HG03039 (cell line): ENCODE results near the gene BAIAP2.
"Not testable (repeated sequence)": the region's sequence is repeated elsewhere in the genome, so short reads cannot be mapped to it uniquely, and the experiment has no call there.

Source experiments
- ATAC-seq: cut with Tn5 transposase; IDR thresholded peaks from one replicate; pipeline ENCODE4 v1.9.1; 2021; ENCODE audit warnings: mild to moderate bottlenecking, moderate library complexity; ENCODE audit not compliant: unreplicated experiment

BAIAP2 gene

DNA sequence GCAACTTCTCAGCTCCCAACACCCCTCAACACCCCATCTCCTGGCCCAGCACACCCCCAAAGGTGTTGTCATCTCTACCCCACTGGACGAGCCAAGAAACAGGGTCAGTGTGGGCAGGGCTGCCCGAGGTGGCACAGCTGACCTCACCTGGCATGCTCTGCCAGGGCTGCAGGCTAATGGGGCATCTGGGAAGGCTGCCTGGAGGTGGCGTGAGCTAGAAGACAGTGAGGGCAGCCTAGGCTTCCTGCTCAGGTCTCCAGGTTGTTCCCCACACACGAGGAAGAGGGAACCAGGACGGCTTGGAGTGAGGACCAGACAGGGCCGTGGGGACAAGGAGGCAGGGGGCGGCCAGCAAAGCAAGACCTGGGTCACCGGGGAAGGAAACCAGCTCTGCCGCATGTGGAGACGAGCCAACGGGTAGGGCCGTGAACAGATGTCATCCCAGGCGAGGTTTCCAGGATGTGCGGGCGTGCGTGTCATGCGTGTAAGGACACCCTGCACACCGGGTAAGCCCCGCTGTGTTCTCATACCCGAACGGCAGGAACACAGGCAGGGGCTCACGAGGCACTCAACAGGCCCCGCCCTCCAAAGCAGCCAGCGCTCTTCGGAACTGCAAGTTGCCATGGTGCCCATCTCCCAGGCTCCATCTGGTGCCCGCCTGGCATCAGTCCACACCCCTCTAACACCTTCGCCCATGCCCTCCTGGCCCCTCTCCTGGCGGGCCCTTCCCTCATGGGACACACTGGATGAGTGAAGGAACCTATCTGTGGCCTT, 100.7 kb downstream of the BAIAP2 start:
- ATAC-seq: no peak

DNA sequence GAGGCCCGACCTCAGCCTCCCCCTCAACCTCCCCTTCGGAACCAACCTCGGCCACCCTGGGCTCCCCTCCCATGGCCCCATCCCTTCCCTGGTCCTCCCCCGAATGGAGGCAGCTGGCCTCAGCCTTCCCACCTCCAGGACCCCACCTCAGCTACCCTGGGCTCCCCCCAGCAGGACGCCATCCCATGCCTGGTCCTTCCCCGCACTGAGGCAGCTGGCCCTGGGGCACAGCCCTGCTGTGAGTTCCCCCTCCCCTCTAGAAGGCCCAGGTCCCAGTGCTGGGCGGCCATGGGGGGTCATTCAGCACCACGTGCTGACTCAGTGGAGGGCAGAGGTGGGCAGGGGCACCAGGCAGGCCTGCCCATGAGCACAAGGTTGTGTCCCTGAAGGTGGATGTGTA, 101.4 kb downstream of the BAIAP2 start:
- ATAC-seq: no peak

DNA sequence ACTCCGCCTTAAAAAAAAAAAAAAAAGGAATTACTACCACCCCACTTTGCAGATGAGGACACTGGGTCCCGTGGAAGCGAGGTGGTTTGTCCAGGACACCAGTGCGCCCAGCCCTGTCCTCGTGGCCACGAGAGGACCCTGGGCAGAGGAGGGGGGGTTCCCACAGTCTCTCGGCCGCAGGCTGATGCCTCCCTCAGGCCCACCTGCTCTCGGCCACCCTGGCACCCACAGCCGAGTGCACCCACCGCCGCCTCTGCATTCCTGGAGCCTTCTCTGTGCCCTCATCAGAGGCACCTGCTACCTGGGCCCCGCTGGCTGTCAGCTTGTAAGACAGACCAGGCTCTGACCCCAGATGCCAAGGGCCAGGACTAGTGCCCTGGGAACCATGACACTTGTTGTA, 102.3 kb downstream of the BAIAP2 start:
- ATAC-seq: no peak

DNA sequence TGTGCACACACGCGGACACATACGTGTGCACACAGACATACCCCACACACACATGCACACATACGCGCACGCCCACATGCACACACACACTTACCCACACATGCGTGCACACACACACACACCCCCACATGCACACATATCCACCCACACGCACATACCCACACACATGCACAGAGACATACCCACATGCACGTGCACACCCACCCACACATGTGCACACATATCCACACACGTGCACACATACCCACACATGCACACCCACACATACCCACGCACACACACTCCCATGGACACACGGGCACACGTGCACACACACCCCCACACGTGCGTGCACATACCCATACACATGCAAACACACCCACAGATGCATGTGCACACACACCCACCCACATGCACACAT, 103.1 kb downstream of the BAIAP2 start:
- no peak for ATAC-seq

DNA sequence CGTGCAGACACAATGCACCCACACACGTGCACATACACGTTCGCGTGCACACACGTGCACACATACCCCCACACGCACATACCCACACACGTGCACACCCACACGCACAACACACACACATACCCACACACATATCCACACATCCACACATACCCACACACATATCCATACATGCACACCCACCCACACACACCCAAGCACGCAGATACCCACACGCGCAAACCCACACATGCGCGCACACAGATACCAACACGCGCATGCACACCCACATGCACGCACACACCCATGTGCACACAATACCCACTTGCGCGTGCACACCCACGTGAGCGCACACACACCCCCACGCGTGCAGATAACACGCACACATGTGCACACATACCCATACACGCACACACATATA, 103.5 kb downstream of the BAIAP2 start:
- no peak for ATAC-seq

DNA sequence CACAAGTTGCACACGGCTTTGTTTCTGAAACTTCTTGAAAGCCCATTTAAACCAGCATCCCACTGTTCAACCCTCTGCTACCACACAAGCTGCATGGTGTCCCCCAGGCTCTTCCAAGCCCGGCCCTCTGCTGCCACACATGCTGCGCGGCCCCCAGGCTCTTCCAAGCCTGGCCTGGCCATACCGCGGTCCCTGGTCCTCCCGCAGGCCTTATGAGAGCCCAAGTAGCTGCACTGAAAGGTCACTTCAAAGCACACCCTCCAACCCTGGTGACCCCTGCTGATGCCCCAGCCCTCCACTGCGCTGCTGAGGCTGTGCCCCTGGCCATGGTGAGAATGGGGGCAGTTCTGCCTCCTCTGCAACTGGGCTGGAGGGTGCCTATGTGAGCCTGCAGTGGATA, 104.5 kb downstream of the BAIAP2 start:
- no peak for ATAC-seq

DNA sequence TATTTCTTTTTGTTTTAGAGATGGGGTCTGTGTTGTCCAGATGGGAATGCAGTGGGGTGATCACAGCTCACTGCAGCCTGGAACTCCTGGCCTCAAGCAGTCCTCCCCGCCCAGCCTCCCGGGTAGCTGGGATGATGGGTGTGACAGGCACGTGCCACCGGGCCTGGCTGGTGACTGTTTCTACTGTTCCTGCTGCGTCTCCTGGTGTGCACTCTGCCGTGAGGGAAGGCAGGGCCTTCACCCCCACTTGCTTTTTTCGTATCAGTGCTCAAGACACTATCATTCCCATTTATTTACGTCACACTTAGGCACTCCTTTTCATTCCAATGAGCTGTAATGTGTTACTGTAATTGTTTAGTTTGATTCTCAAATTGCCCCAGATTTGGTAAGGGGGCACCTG, 105.1 kb downstream of the BAIAP2 start:
- no peak for ATAC-seq

DNA sequence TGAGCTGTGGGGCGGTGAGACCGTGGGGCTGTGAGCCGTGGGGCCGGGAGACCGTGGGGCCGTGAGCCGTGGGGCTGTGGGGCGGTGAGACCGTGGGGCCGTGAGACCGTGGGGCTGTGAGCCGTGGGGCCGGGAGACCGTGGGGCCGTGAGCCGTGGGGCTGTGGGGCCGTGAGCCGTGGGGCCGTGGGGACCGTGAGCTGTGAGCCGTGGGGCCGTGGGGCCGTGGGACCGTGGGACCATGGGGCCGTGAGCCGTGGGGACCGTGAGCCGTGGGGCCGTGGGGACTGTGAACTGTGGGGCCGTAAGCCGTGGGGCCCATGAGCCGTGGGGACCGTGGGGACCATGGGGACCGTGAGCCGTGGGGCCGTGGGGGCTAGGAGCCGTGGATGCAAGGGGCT, 105.7 kb downstream of the BAIAP2 start:
- no peak for ATAC-seq

DNA sequence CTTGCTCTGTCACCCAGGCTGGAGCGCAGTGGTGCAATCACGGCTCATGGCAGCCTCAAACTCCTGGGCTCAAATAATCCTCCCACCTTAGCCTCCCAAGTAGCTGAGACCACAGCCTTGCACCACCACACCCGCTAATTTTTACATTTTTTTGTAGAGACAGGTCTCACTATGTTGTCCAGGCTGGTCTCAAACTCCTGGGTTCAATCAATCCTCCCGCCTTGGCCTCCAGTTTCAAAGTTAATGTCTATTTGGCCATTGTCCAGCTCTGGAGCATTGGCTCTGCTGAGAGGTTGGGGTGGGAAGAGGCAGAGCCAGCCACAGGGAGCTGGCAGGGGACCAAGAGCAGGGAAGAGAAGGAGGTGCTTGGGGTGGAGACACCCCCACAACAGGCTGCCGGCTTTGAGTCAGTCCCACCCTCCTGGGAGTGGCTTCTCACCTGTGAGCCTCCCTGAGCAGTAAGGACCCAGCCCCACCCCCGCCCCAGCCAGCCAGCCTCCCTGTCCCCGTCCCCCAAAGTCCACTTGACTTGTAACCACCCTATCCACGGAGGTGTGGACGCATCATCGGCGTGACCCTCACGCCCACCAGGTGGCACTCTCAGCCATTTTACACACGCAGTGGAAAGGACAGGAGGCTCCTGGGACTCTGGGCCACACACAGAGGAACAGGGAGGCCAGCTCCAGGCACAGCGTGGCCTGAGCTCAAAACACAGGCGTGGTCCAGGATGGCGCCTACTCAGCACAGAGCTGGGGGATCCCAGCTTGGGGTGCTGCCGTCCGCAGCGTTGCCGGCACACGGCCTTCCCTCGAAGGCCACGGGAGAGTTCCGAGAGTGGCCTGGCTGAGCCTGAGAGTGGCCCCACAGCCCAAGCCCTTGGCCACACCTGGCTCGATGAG, 107.6 kb downstream of the BAIAP2 start:
- ATAC-seq: no peak

DNA sequence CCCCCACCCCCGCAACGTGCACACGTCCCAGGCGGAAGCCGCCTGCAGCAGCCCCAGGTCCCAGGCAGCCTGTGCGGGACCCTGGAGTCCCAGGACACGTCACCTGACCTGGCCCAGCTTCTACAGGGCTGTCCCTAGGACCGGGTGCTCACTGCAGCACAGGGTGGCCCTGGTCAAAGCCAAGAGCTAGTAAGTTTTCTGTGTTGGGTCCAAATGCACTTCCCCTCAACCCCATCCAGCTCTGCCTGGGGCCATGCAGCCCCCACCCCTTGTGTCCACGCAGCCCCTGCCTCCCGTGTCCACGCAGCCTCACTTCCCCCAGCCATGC, 108.2 kb downstream of the BAIAP2 start:
- no peak for ATAC-seq

DNA sequence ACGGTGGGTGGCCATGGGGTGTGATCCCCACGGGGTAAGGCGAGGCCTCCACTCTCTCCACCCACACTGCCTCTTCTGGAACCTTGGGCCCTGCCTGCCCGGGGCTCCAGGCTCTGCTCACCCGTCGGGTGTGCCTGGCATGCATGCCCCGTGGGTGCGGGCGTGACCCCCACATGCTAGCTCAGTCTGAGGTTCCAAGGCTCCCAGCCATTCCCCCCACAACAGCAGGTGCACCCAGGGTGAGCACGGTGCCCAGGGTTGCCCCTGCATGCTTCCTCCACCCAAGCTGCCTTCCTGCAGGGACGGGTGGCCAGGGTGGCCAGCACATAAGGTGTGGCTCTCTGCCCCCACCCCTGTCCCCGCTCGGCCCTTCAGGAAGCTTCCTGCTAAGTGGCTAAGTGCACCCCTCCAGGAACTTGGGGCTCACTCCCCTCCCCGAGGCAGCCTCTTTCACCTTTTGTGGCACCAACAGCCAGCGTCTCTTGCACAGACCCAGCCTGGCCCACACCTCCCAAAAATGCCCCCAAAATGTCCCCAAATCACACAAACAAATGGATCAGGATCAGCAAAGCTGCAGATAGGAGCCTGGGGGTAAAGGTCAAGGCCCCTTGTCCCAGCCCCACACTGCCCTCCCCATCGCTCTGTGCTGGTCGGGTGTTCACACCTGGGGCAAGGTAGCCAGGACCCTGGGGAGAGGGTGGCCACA, 108.9 kb downstream of the BAIAP2 start:
- no peak for ATAC-seq

DNA sequence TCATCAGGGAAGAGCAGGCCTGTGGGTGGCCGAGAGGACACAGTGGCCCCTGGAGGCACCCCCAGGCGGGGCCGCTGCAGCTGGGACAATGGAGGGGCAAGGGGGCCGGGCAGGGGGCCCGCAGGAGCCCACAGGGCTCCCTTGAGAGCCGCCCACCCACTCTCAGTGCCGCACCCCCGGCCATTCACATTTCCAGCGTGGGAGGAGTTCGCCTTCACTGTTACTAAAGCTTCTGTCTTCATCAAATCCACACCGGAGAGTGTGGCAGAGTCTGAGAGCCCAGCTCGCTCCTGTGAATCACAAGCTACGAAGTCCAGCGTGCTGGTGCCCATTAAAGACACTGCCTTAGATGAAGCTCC, 109.5 kb downstream of the BAIAP2 start:
- no peak for ATAC-seq

DNA sequence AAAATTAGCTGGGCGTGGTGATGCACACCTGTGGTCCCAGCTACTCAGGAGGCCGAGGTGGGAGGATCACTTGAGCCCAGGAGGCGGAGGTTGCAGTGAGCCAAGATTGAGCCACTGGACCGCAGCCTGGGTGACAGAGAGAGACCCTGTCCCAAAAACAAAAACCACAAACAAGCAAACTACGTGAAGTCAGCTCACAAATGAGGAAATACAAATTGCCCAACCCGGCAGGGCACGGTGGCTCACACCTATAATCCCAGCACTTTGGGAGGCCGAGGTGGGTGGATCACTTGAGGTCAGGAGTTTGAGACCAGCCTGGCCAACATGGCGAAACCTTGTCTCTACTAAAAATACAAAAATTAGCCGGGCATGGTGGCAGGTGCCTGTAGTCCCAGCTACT, 111.3 kb downstream of the BAIAP2 start:
- not testable (repeated sequence) for ATAC-seq

DNA sequence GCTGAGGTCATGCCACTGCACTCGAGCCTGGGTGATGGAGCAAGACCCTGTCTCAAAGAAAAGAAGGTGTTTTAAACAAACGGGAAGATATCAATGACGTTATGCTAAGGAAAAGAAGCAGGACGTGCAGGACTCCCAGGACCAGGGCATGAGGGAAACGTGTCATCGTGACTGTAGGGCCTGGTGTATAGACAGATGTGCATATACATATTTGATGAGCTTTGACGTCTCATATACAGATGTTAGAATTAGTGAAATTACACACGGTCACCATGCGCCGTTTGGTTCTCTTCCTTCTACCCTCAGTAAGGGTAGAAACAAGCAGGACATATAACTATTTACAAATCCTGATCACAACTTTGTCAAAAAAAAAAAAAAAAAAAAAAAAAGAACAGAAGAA, 112.8 kb downstream of the BAIAP2 start:
- no peak for ATAC-seq

DNA sequence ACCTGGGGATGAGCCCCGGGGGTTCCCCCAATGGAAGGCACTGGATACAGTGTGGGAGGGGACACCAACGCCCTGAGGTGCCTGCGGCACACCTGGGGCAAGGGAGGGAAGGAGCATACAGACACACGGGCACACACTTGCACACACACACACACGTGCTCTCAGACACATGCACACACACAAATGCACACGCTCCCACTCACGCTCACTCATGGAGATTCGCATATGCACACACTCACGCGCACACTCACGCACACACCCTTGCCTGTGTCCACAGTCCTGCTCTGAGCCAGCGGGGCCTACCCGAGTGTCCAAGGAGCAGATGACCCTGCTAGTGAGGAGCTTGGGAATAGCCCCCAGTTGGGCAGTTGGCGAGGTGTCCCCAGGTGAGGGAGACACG, 113.6 kb downstream of the BAIAP2 start:
- no peak for ATAC-seq

DNA sequence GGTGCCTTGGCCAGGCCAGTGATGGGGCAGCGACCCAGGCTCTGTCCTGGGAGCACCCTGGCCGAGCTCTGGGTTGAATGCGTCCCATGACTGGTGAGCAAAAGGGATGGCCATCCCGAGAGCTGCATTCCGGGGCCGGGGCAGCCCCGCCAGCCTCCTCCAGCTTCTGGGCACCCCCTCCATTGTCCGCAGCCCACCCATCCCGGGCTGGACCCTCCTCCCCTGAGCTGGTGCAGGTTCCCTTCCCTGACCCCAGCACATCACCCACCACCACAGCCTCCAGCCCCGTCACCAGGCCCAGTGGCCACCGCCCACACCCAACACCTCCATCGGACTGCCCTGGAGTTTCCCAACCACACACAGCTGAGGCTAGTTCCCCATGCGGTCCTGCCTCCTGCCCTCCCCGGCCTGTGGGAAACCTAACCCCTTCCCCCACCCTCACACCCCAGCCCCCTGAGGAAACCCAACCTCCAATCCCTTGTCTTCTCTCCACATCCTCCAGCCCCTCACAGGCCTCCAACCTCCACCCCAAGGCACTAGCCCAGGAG, 114.1 kb downstream of the BAIAP2 start:
- ATAC-seq: no peak

DNA sequence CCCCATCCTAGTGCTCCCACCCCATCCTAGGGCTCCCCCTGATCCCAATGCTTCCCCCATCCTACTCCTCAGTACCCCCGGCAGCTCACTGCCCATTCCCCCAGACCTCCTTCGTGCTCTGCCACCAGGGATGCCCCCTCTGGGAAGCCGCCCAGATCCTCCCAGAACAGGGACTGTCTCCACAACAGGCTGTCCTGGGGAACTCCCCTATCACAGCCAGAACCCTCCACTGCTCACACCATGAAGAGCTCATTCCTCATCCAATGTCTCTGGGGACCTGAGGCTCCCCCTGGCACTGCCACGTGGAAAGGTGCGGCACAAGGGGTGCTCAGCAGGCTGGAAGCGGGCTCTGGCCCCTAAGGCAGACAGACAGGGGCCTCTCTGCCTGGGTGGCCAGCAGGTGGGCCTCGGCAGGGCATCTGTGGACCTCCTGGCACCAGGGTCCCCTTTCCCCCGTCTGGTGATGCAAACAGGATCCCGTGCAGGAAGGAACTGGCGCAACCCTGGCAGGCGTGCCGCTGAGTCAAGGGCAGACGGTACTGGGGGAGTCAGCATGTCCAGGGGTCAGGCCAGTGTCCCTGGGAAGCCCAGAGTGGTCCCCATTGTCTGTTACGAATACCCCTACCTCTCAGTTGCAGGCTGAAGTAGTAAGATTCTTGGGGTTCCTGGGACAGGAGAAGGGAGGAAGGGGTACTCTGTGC, 115.6 kb downstream of the BAIAP2 start:
- ATAC-seq: no peak

DNA sequence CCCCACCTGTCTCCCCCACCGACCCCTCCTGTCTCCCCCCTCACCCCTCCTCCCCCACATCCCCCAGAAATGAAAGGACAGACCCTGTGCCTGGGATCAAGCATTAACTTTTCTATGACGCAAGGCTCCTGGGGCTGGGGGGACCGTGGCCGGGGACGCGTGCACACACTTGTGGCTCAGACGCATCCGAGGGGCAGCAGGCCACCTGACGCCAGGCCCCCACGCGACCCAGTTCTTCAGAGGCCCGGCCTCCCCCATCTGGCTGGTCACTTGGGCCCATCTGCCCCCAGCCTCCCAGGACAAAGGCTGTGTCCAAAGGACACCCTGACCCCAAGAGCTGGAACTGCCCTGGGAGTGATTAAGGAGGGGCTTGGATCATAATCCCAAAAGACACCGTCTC, 116.3 kb downstream of the BAIAP2 start:
- no peak for ATAC-seq

DNA sequence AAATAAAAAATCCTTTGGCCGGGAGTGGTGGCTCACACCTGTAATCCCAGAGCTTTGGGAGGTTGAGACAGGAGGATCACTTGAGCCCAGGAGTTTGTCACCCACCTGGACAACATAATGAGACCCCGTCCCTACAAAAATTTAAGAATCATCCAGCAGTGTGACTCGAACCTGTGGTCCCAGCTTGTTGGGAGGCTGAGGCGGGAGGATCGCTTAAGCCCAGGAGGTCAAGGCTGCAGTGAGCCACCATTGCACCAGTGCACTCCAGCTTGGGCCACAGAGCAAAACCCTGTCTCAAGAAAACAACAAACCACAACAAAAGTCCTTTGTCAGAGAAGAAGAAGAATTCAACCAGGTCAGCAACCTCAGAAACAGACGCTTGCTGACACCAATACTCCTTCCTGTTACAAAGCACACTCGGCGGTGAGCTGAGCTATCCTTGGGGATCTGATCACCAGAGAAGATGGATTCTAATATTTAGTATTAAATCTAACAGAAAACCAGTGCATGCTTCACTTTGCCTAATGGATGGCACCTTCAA, 117.4 kb downstream of the BAIAP2 start:
- ATAC-seq: no peak

DNA sequence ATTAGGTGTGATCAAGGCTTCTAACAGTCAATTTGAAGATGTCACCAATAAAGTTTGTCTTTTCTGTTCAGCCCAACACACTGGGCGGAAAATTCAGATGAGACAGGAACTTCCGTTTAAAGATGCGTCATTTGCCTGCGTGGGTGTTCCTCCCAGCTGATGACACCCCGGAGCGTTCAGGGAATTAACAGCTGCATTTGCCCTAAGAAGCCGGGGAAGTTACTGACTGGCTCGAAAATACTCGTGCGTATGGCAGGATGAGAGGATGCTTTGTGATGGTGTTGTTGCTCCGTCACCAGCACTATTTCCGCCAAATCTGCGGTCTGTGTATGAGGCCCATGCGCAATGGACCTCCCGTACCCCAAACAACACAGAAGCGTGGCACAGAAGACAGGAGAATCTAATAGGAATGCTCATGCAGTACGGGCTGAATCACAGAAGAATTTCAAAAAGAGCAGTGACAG, 118.4 kb downstream of the BAIAP2 start:
- ATAC-seq: no peak

DNA sequence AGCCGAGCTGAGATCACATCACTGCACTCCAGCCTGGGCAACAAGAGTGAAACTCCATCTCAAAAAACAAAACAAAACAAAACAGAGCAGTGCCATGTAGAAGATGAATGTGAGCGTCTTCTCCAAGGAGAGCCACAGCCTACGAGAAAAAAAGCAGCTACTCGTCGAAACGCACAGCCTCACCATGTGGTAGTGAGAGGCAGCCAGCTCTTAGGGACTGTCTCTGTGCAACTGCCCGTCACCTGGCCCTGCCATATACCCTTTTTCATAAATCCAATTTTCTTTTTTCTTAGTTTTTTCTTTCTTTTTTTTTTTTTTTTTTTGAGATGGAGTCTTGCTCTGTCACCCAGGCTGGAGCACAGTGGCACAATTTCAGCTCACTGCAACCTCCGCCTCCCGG, 119.1 kb downstream of the BAIAP2 start:
- ATAC-seq: not testable (repeated sequence)
